Mammary epithelial cell (primary cell): ENCODE results near the gene DPYSL4.

Source experiments
- CTCF ChIP-seq, 2 donors: IDR thresholded peaks in 1 of 2; conservative IDR thresholded peaks in 1 of 2; 2 replicates each; pipeline ENCODE4 v1.5.1; 2011 to 2012; ENCODE audit warnings: inconsistent platforms in 2 of 2, low read length in 2 of 2, mild to moderate bottlenecking in 2 of 2, control low read depth in 1 of 2, low read depth in 1 of 2; ENCODE audit not compliant: insufficient read depth in 1 of 2; ENCODE audit errors: extremely low read depth in 1 of 2
- EZH2 ChIP-seq: IDR thresholded peaks from 2 replicates; pipeline ENCODE4 v1.6.1; 2012; ENCODE audit warnings: low read length, inconsistent platforms, borderline replicate concordance

- no peak for TF ChIP-seq EZH2
- TF ChIP-seq CTCF (conservative IDR thresholded peaks at IDR 0.05 in 1 of 2, IDR thresholded peaks at IDR 0.05 in 1 of 2; ENCODE audit: extremely low read depth in 1 of 2, insufficient read depth in 1 of 2, low read depth in 1 of 2, low read length in 2 of 2) = no peak
Measured at GRCh38 chr10:132154931-132155330, 31.8 kb upstream of the DPYSL4 start.
